ENCODE measurements around the gene MLLT1. TPM values are rescaled to one million over a fixed set of nuclear protein-coding genes. Genes with fewer than 3 reads are reported as not detected.

MLLT1 gene
- total RNA-seq, 1 experiment from 2014 or later: 54.9 TPM

DNA sequence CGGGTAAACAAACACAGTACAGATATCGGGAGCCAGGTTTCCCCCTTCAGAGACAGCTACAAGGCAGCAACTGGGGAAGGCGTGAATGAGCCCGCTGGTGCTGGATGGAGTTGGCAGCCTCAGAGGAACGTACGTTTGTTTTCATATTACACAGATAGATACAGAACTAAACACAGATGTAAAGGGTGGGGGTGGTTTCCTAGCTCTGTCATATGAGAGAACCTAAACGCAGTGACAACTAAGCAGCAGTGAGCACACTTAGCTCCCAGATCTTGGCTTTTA is 32.8 kb downstream of the MLLT1 start:
- no peak overlapping the region for H3K4me2 ChIP-seq (ENCODE audit: insufficient read depth, insufficient read length, low read length)
- H3K23me2 ChIP-seq (ENCODE audit: insufficient read length, low read depth, low read length, poor library complexity, severe bottlenecking): no peaks in the 10 kb centered on the region
- H4K5ac ChIP-seq (ENCODE audit: insufficient read length, low read depth, low read length): no peak overlapping the region
- no peak overlapping the region for H4K8ac ChIP-seq (replicated peaks; ENCODE audit: insufficient read length, low read depth, low read length)
- no peak overlapping the region for H2BK15ac ChIP-seq (ENCODE audit: low read depth, low read length)
- peaks cover 33 to 38% (median 37%) of the 10 kb centered on the region in 3 experiments for H3K36me3 Mint-ChIP-seq (ENCODE audit: insufficient read depth in 1 of 3, low read depth in 3 of 3)
- H3K79me2 ChIP-seq (ENCODE audit: insufficient read depth, low read length): peaks cover 4% of the 10 kb centered on the region; the same call in 1 of the 2 replicates
- no peak for TF ChIP-seq CTCF (conservative IDR thresholded peaks at IDR 0.05)
- no peak overlapping the region for H3K18ac ChIP-seq (ENCODE audit: insufficient read length, low read depth, low read length)
- no peaks in the 10 kb centered on the region; the same call in 1 of the 2 replicates for H3K27me3 Mint-ChIP-seq (ENCODE audit: low read depth)
- no peak overlapping the region for H3K27ac Mint-ChIP-seq
- H4K91ac ChIP-seq (ENCODE audit: insufficient read length, low read depth, low read length): no peak overlapping the region
- H2BK5ac ChIP-seq (ENCODE audit: insufficient read length, low read length): no peak overlapping the region
- H3K4me3 Mint-ChIP-seq: no peak overlapping the region
- H2AK5ac ChIP-seq (ENCODE audit: insufficient read length, low read length): no peak overlapping the region
- H3K23ac ChIP-seq (ENCODE audit: insufficient read length, low read depth, low read length): no peak overlapping the region
- H3K79me1 ChIP-seq (ENCODE audit: insufficient read depth, low read depth, low read length, poor library complexity, severe bottlenecking): peaks cover 4% of the 10 kb centered on the region
- H3K9me3 ChIP-seq (ENCODE audit: control insufficient read depth, low read depth, low read length): peaks cover 4% of the 10 kb centered on the region
- H3K56ac ChIP-seq (ENCODE audit: insufficient read length, low read depth, low read length): no peak overlapping the region
- no peak overlapping the region for H2BK120ac ChIP-seq (ENCODE audit: low read depth, low read length, poor library complexity, severe bottlenecking)
- peaks cover 13 to 14% of the 10 kb centered on the region in 2 experiments for H3K4me1 Mint-ChIP-seq
- H3K9me3 Mint-ChIP-seq: peaks cover 17% of the 10 kb centered on the region in 2 experiments; a peak in 4 of 5 replicates
- H4K20me1 ChIP-seq (ENCODE audit: control insufficient read depth, insufficient read depth, insufficient read length): no peaks in the 10 kb centered on the region
- no peak overlapping the region for H3K14ac ChIP-seq (ENCODE audit: insufficient read depth, low read length)
- H3K9ac ChIP-seq (ENCODE audit: extremely low read depth, insufficient read length, low read length): no peak overlapping the region
- no peak overlapping the region for H3T11ph ChIP-seq (ENCODE audit: low read length)
- H3K4me1 ChIP-seq (ENCODE audit: insufficient read depth, low read length): 0 out of 2 replicates have a peak, but pooled peaks cover 2% of the 10 kb centered on the region
- DNase-seq: no peak
- H2AFZ ChIP-seq (ENCODE audit: low read length): no peak overlapping the region
- H2BK20ac ChIP-seq (ENCODE audit: low read depth, low read length, poor library complexity, severe bottlenecking): no peak overlapping the region
- H3K27ac ChIP-seq (ENCODE audit: insufficient read length, low read depth, low read length): no peak overlapping the region
- H2BK12ac ChIP-seq (ENCODE audit: insufficient read length, low read depth, low read length): no peak overlapping the region
- WGBS (ENCODE audit: extremely low coverage, insufficient read length, low lambda C conversion rate): no CpG with 5 or more reads among the region's 7 CpGs
- no peaks in the 10 kb centered on the region for H3K27me3 ChIP-seq (ENCODE audit: insufficient read depth, low read length)
- H3K4ac ChIP-seq (ENCODE audit: low read depth, low read length): no peak overlapping the region
